Measurements from ENCODE around the gene TRAF7. TPM values are rescaled to one million over a fixed set of nuclear protein-coding genes. Genes with fewer than 3 reads are reported as not detected.
A peak's percentile ranks its signal among the peaks of the same experiment; 100 is the strongest.

The TRAF7 gene
- total RNA-seq, 6 experiments from 2014 or later = 40.9 to 56.2 (median 46.2) TPM

DNA sequence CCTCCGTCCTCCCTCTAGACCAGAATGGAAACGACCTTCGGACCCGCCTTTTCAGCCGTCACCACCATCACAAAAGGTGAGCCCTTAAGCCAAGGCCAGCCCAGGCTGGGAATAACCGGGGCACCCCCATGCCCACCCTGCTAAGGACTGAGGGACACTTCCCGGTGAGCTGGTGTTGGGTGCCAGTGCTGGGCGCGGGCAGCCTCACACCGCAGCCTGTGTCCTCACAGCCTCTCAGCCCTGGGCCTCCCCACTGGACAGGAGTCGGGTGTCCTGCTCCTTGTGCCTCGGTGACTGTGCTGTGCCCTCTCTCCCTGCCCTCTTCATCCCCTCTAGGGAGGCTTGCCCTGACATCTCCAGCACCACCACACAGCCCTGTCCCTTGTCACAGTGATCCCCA is 10.3 kb downstream of the TRAF7 start:
- 57% methylated on average over 6 of the region's 12 CpGs for WGBS (ENCODE audit: insufficient coverage, low coverage, low lambda C conversion rate, missing lambda C conversion rate)
- H3K4me3 ChIP-seq = no peak overlapping the region
- no peak for TF ChIP-seq POLR2A (IDR thresholded peaks at IDR 0.05)
- TF ChIP-seq, protein P1, sequence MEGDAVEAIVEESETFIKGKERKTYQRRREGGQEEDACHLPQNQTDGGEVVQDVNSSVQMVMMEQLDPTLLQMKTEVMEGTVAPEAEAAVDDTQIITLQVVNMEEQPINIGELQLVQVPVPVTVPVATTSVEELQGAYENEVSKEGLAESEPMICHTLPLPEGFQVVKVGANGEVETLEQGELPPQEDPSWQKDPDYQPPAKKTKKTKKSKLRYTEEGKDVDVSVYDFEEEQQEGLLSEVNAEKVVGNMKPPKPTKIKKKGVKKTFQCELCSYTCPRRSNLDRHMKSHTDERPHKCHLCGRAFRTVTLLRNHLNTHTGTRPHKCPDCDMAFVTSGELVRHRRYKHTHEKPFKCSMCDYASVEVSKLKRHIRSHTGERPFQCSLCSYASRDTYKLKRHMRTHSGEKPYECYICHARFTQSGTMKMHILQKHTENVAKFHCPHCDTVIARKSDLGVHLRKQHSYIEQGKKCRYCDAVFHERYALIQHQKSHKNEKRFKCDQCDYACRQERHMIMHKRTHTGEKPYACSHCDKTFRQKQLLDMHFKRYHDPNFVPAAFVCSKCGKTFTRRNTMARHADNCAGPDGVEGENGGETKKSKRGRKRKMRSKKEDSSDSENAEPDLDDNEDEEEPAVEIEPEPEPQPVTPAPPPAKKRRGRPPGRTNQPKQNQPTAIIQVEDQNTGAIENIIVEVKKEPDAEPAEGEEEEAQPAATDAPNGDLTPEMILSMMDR (IDR thresholded peaks at IDR 0.05) = no peak
- ATAC-seq (peak in 2 of 4 donors; percentile 2 to 5), DNase-seq (no peak)
- peaks cover 0 to 43% (median 9%) of the 10 kb centered on the region in 4 donors for H3K4me1 ChIP-seq
- intact Hi-C loops (cut with DNase I) = no loop called here
- H3K36me3 ChIP-seq = peaks cover 0 to 9% (median 2%) of the 10 kb centered on the region in 4 donors
- no peaks in the 10 kb centered on the region for H3K9me3 ChIP-seq
- peak overlapping the region in 1 of 3 donors; percentile 39 for H3K27ac ChIP-seq
- no peaks in the 10 kb centered on the region for H3K27me3 ChIP-seq

DNA sequence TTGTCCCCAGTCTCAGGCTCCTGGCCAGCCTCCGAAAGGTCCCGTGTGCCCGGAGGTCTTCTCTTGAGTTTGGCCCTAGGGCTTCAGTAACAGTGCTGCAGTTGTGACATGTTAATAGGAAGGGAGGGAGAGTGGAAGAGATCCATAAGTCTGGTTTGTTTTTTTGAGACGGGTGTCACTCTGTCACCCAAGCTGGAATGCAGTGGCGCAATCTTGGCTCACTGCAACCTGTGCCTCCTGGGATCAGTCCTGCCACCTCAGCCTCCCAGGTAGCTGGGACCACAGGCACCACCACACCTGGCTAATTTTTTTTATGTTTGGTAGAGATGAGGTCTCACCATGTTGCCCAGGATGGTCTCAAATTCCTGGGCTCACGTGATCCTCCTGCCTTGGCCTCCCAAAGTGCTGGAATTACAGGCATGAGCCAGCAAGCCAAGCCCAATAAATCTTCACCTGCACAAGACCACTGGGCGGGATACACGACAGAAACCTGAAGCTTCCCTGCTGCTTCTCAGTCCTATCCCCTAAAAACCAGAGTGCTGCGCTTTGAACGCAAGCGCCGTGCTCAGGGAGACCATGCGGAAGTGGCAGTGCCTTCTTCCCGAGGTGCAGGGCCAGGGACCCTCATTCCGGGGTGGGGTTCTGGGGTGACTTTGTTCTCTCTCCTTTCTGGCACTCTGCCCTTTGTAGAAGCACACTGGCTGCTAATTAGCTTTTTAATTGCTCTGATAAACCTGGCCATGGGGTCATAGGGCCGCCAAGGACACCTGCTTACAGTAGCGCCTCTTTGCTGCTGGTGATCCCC is 10.9 kb downstream of the TRAF7 start:
- peaks cover 0 to 9% (median 4%) of the 10 kb centered on the region in 4 donors for H3K36me3 ChIP-seq
- H3K27me3 ChIP-seq = no peaks in the 10 kb centered on the region
- peaks cover 0 to 38% (median 9%) of the 10 kb centered on the region in 4 donors for H3K4me1 ChIP-seq
- peak overlapping the region in 1 of 3 donors; percentile 39 for H3K27ac ChIP-seq
- H3K9me3 ChIP-seq = no peaks in the 10 kb centered on the region
- no peak overlapping the region for H3K4me3 ChIP-seq
- peak; percentile 54 to 77 (median 75) for DNase-seq
- intact Hi-C loops (cut with DNase I) = no loop called here
- TF ChIP-seq, protein P1 (IDR thresholded peaks at IDR 0.05) = no peak
- no peak for TF ChIP-seq POLR2A (IDR thresholded peaks at IDR 0.05)
- ATAC-seq = peak; percentile 50 to 71 (median 56)
- 63% methylated on average over 14 of the region's 17 CpGs for WGBS (ENCODE audit: insufficient coverage, low coverage, low lambda C conversion rate, missing lambda C conversion rate)

DNA sequence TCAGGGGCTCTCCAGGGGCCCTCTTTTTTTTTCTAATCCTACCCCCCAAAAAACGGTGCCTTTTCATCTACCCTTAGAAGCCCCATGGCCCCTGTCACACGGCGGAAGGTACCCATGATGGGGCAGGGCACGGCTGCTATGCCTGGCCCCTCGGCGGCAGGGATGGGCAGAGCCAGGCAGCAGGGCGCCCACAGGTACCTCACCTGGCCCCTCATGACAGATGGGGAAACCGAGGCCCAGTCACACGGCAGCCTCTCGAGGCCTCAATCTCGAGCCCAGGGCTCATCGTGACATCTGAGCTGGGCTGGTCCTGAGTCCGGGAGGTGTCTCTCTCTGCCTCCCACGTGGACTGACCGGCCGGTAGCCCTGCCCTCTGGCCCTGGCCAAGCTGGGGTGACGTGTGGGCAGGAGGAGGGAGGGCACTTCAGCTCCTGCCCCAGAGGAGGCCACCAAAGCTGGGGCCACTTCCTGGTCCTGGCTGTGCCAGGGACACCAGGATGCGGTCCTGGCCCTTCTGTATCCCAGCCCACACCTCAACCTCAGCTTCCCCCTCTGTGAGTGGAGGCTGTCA is 11.6 kb downstream of the TRAF7 start:
- ATAC-seq = peak; percentile 14 to 77 (median 63)
- 60% methylated on average over 1 of the region's 18 CpGs for WGBS (ENCODE audit: insufficient coverage, low coverage, low lambda C conversion rate, missing lambda C conversion rate)
- no peak overlapping the region for H3K27ac ChIP-seq
- peak; percentile 69 to 81 (median 79) for DNase-seq
- H3K4me3 ChIP-seq = no peak overlapping the region
- H3K4me1 ChIP-seq = peaks cover 0 to 31% (median 9%) of the 10 kb centered on the region in 4 donors
- TF ChIP-seq POLR2A (IDR thresholded peaks at IDR 0.05) = no peak
- TF ChIP-seq, protein P1 (IDR thresholded peaks at IDR 0.05) = no peak
- H3K9me3 ChIP-seq = no peaks in the 10 kb centered on the region
- peaks cover 0 to 13% (median 7%) of the 10 kb centered on the region in 4 donors for H3K36me3 ChIP-seq
- intact Hi-C loops (cut with DNase I) = no loop called here
- H3K27me3 ChIP-seq = no peaks in the 10 kb centered on the region

DNA sequence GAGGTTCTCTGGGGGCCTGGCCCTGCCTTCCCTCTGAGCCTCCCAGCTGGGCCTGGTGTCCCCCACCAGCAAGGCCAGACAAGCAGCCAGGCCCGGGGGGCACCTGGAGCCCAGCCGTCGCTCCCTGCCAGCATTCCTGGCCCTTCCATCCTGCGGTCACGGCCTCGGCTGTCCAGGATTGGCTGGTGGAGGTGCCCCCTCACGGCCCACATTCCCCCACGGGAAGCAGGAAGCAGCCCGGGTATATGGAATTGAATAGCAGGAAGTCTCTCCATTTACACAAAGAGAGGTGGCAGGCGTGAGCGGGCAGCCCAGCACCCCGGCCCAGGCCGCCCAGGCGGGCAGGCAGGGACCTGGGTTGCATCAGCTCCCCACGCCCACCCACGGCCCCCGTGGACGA is 14.5 kb downstream of the TRAF7 start:
- no peaks in the 10 kb centered on the region for H3K27me3 ChIP-seq
- H3K4me3 ChIP-seq = peak overlapping the region in 1 of 3 donors; percentile 7
- no CpG with 5 or more reads among the region's 18 CpGs for WGBS (ENCODE audit: insufficient coverage, low coverage, low lambda C conversion rate, missing lambda C conversion rate)
- ATAC-seq (peak in 3 of 4 donors; percentile 4 to 21 (median 9)), DNase-seq (no peak)
- no peak for TF ChIP-seq POLR2A (IDR thresholded peaks at IDR 0.05)
- TF ChIP-seq, protein P1 (IDR thresholded peaks at IDR 0.05) = no peak
- H3K36me3 ChIP-seq = peaks cover 0 to 36% (median 20%) of the 10 kb centered on the region in 4 donors
- no peaks in the 10 kb centered on the region for H3K9me3 ChIP-seq
- H3K4me1 ChIP-seq = peaks cover 0 to 20% (median 9%) of the 10 kb centered on the region in 4 donors
- peak overlapping the region in 2 of 3 donors; percentile 43 to 60 for H3K27ac ChIP-seq
- intact Hi-C loops (cut with DNase I) = no loop called here
